ENCODE data around the gene PLAU. TPM values are rescaled to one million over a fixed set of nuclear protein-coding genes. Genes with fewer than 3 reads are reported as not detected.

The PLAU gene
- polyA plus RNA-seq, 1 donor: 19.6 TPM

DNA sequence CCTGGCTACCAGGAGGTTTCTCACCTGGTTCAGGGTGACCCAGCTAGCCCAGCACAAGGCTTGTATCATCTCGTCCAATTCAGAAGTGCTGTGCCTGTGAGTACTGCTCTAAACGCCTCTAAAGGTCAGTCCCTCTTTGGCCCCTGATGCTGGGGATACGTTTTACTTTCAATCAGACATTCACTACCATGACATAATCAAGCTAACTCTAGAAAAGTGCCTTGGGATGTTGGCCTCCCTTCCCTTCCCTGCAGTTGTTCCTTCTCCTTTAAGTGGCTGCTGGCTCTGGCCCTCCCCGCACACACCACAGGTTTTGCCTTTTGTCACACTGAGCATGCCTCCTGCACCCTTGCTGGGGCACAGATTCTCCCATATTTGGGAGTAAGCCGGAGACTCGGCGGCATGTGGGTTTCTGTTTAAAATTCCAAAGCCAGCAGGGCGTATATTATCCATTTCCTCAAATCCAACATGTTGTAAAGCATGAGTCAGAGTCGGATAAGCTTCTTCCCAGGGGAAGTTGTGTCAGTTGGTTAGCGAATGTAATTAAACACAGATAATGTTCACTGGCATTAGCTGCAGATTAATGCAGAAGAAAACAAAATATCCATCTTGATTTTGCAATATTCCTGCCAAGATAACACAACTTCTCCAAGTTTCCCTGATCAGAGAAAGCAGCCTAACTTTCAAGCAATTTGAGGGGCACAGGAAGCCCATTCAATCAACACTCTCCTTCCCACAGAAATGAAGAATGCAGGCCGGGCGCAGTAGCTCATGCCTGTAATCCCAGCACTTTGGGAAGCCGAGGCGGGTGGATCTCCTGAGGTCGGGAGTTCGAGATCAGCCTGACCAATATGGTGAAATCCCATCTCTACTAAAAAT, 55.2 kb downstream of the PLAU start:
- Histone ChIP-seq H3K9me3 (ENCODE audit: control insufficient read depth, low read depth, low read length) (no peaks in the 10 kb centered on the region), H3K27me3 (ENCODE audit: control insufficient read depth, insufficient read depth, low read length) (no peaks in the 10 kb centered on the region), H3K27ac (ENCODE audit: low read length) (peak overlapping the region; percentile 80), H3K36me3 (ENCODE audit: control insufficient read depth, insufficient read depth, low read length) (no peaks in the 10 kb centered on the region), H3K4me1 (ENCODE audit: control insufficient read depth, insufficient read depth, low read length) (peaks cover 13% of the 10 kb centered on the region), H3K4me3 (ENCODE audit: low read length) (peak overlapping the region; percentile 12)
- peak; percentile 81 to 94 for DNase-seq
- WGBS (ENCODE audit: insufficient coverage, low lambda C conversion rate): no CpG with 5 or more reads among the region's 16 CpGs

DNA sequence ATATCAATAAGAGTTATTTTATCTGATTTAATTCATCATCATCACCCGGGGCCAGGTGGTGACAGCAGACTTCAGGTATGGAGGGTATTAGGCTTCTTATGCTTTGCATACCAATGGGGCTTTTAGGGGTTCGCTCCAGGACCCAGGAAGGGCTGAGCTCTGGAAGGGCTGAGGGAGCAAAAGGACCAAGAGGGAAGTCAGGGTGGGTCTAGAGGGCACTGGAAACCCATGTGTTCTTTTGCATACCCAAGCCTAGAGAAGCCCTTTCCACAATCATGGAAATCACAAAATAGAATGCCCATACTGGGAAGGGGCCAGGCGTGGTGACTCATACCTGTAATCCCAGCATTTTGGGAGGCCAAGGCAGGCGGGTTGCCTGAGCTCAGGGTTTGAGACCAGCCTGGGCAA, 56.1 kb downstream of the PLAU start:
- no peak for DNase-seq
- H3K36me3 ChIP-seq (ENCODE audit: control insufficient read depth, insufficient read depth, low read length): no peaks in the 10 kb centered on the region
- no CpG with 5 or more reads among the region's 4 CpGs for WGBS (ENCODE audit: insufficient coverage, low lambda C conversion rate)
- H3K9me3 ChIP-seq (ENCODE audit: control insufficient read depth, low read depth, low read length): no peaks in the 10 kb centered on the region
- H3K27me3 ChIP-seq (ENCODE audit: control insufficient read depth, insufficient read depth, low read length): no peaks in the 10 kb centered on the region
- H3K4me3 ChIP-seq (ENCODE audit: low read length): no peak overlapping the region
- H3K4me1 ChIP-seq (ENCODE audit: control insufficient read depth, insufficient read depth, low read length): peaks cover 13% of the 10 kb centered on the region
- peak overlapping the region; percentile 80 for H3K27ac ChIP-seq (ENCODE audit: low read length)

Other genes starting within 250 kb of the PLAU start
- gene AGAP5, start 213.0 kb upstream of the PLAU start, polyA plus RNA-seq: 16.6 TPM
- gene SEC24C, start 166.8 kb upstream of the PLAU start, polyA plus RNA-seq: 66.9 TPM
- gene CHCHD1, start 129.1 kb upstream of the PLAU start, polyA plus RNA-seq: 49.7 TPM
- 146 TPM for gene ZSWIM8, start 125.5 kb upstream of the PLAU start, polyA plus RNA-seq
- gene NDST2, start 99.5 kb upstream of the PLAU start, polyA plus RNA-seq: 20.8 TPM
- gene CAMK2G, start 36.6 kb upstream of the PLAU start, polyA plus RNA-seq: 44.6 TPM
- 69.3 TPM for gene VCL, start 87.0 kb downstream of the PLAU start, polyA plus RNA-seq
- gene AP3M1, start 239.7 kb downstream of the PLAU start, polyA plus RNA-seq: 43.3 TPM
- gene ADK, start 240.1 kb downstream of the PLAU start, polyA plus RNA-seq: 30.1 TPM

Data from large intestine (tissue), 3 donors.